Activated CD4-positive, alpha-beta T cell treated with anti-CD3 and anti-CD28 coated beads, Interleukin-2, amount 10 ng/mL, durations not matched to agents 7 days and 5 days (primary cell): ENCODE results near the gene MTRR. TPM values are rescaled to one million over a fixed set of nuclear protein-coding genes. Genes with fewer than 3 reads are reported as not detected.

ENCODE experiments used
- CTCF ChIA-PET: fragments of 350-600 bp; sonication (Branson Sonifier 250); formaldehyde crosslinking; loops from one replicate; lab custom pipeline; 2021; ENCODE audit warnings: antibody characterized with exemption; lab: Charles Lee
- POLR2A ChIA-PET: fragments of 350-600 bp; sonication (Branson Sonifier 250); formaldehyde crosslinking; loops from one replicate; lab custom pipeline; 2021; ENCODE audit warnings: antibody characterized with exemption; lab: Charles Lee
- DNase-seq: peaks from one replicate; pipeline ENCODE4 v3.0.0-alpha.2; 2020
- H3K27ac Mint-ChIP-seq: one replicate; pipeline ENCODE4 v1.8.0; 2021; ENCODE audit warnings: mild to moderate bottlenecking, moderate library complexity, mixed read lengths
- H3K27me3 Mint-ChIP-seq: one replicate; pipeline ENCODE4 v1.8.0; 2021; ENCODE audit warnings: mixed read lengths
- H3K36me3 Mint-ChIP-seq: one replicate; pipeline ENCODE4 v1.8.0; 2021; ENCODE audit warnings: low read depth, mixed read lengths
- H3K4me1 Mint-ChIP-seq: one replicate; pipeline ENCODE4 v1.8.0; 2021; ENCODE audit warnings: mixed read lengths
- H3K4me3 Mint-ChIP-seq: one replicate; pipeline ENCODE4 v1.8.0; 2021; ENCODE audit warnings: mild to moderate bottlenecking, moderate library complexity, mixed read lengths
- H3K9me3 Mint-ChIP-seq: one replicate; pipeline ENCODE4 v1.8.0; 2021; ENCODE audit warnings: mixed read lengths
- total RNA-seq, 2 experiments: library from RNA; stranded (reverse); gene quantifications; one replicate each; pipeline ENCODE4 v1.2.3, GENCODE V29; 2021

The MTRR gene
- total RNA-seq, 2 experiments from 2014 or later: 53.5 to 56.5 TPM

DNA sequence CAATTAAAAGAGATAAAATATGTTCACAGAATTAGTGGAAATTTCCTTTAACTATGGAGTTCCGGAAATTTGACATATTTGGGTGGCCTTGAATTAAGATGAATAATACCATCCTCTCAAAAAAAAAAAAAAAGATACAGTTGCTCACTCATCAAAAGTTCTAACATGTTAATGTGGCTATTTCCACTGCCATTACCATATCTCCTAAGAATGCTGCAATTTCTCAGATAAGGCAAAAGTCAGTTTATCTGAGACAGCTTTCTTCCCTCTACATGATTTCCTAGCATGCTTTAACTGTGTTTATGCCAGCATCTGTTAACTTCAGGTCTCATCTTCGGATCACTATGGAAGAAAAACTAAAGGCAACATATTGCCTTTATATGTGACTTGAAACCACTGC, 2.8 kb upstream of the MTRR start:
- peaks cover 46% of the 10 kb centered on the region for H3K4me1 Mint-ChIP-seq
- ChIA-PET POLR2A (no interaction called here), CTCF (no interaction called here)
- no peak overlapping the region for H3K4me3 Mint-ChIP-seq
- DNase-seq: no peak
- no peak overlapping the region for H3K27ac Mint-ChIP-seq
- H3K36me3 Mint-ChIP-seq: peaks cover 40% of the 10 kb centered on the region
- H3K9me3 Mint-ChIP-seq: no peaks in the 10 kb centered on the region
- H3K27me3 Mint-ChIP-seq: no peaks in the 10 kb centered on the region

DNA sequence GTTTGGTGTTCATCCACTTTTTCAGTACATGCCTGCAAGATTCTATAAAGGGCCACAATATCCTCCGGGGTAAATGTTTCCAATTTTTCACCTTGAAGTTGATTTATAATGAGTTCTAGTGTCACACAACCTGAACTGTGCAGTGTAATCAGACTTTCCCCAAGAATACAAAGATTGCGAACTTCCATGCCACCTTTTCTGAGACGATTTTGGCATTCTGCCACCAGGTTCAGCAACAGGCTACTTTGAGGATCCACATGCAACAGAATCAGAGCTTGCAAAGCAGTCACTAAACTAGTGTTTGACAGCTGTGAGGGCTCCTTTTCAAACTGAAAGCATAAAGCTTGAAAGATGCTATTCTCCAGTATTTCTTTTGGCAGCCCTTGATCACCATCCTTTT, 1.7 kb upstream of the MTRR start:
- peak overlapping the region; percentile 94 for H3K4me3 Mint-ChIP-seq
- no peaks in the 10 kb centered on the region for H3K27me3 Mint-ChIP-seq
- POLR2A ChIA-PET: no interaction called here
- H3K9me3 Mint-ChIP-seq: no peaks in the 10 kb centered on the region
- peaks cover 56% of the 10 kb centered on the region for H3K4me1 Mint-ChIP-seq
- DNase-seq: no peak
- no peak overlapping the region for H3K27ac Mint-ChIP-seq
- CTCF ChIA-PET: interaction anchor here (1.2 to 1.4 kb wide), 2 partner anchors 9 to 12 kb away, joined by 4 read pairs; no protein-coding TSS in a partner anchor
- peaks cover 41% of the 10 kb centered on the region for H3K36me3 Mint-ChIP-seq

DNA sequence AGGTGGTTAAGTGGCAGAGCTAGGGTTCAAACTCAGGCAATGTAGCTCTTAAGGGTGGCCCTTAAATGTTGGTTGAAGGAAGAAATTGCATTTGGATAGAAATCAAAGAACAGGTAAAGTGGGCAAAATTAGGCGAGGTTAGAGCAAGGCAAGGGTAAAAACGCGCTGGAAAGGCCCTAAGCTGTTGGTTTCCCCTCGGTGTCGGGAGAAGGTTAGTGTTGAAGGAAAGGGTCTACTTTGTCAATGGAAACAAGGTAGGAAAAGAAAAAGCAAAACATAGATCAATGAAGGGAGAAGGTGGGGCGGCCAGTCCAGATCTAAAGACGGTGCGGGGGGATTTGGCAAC, 548 bp upstream of the MTRR start:
- Mint-ChIP-seq H3K4me3 (peak overlapping the region; percentile 94), H3K36me3 (peaks cover 44% of the 10 kb centered on the region), H3K27me3 (no peaks in the 10 kb centered on the region), H3K27ac (peak overlapping the region; percentile 93), H3K9me3 (no peaks in the 10 kb centered on the region), H3K4me1 (peaks cover 67% of the 10 kb centered on the region)
- ChIA-PET CTCF (interaction anchor here (1.2 to 2.0 kb wide), 4 partner anchors 10 to 14 kb away, joined by 4 to 6 read pairs (median 4); no protein-coding TSS in a partner anchor), POLR2A (interaction anchor here (1.2 kb wide), 1 partner anchor 10 kb away, joined by 9 read pairs; no protein-coding TSS in a partner anchor)
- DNase-seq: no peak

DNA sequence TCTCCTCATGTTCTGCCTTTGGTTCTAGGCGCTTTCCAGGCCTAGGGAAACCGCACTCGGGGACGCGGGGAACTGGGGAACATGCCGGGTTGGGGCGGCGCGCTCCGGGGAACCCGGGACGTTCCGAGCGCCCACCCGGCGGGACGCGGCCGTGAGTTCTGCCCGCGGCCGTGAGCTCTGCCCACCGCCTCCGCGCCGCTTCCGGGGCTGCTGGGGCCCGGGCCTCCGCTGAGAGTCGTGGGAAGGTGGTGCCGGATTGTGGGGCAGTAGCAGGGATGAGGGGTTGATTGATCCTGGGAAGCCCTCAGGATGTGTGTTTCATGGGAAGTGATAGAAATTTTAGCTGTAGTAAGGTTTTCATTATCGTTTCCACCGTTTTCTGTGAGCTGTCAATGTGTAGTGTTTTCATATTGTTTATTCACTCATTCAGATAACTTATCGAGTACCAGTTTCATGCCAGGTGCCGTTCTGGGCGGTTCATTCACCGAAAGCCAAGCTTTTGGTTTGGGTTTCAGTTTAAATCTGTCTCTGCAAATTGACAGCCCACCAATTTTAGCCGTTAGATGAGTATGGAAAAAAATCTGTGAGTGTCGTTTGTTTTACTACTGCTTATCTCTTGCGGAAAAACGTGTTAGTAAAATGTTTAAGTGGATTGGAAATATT, 657 bp downstream of the MTRR start:
- Mint-ChIP-seq H3K27ac (peak overlapping the region; percentile 89), H3K36me3 (peaks cover 43% of the 10 kb centered on the region), H3K27me3 (no peaks in the 10 kb centered on the region), H3K4me3 (peak overlapping the region; percentile 94), H3K4me1 (peaks cover 71% of the 10 kb centered on the region), H3K9me3 (no peaks in the 10 kb centered on the region)
- CTCF ChIA-PET: interaction anchor here (0.6 to 2.0 kb wide), 4 partner anchors 12 to 1085 kb away, joined by 3 to 6 read pairs (median 4); no protein-coding TSS in a partner anchor
- no peak for DNase-seq
- POLR2A ChIA-PET: interaction anchor here (1.2 kb wide), 1 partner anchor 11 kb away, joined by 9 read pairs; no protein-coding TSS in a partner anchor

DNA sequence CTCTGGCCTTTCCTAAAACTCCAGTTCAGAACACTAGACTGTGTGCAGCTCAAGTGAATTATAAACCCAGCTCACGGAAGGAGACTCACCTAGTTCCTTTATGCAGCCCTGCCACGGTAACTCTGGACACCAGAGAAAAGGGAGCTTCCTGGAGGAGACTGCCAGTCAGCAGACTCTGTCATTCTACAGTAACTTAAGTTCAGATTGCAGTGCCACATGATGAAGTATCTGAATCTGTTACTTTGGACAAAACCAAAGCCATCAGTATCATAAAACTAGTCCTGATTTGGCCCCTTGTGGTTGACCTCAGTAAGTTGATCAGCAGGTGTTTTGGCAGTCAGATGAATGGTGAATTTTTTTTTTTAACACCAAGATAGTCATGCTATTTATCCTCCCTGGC, 2.7 kb downstream of the MTRR start:
- Mint-ChIP-seq H3K36me3 (peaks cover 51% of the 10 kb centered on the region), H3K27ac (peak overlapping the region; percentile 51), H3K4me3 (peak overlapping the region; percentile 1), H3K9me3 (no peaks in the 10 kb centered on the region), H3K4me1 (peaks cover 69% of the 10 kb centered on the region), H3K27me3 (no peaks in the 10 kb centered on the region)
- POLR2A ChIA-PET: no interaction called here
- CTCF ChIA-PET: interaction anchor here (1.4 to 2.2 kb wide), 3 partner anchors 10 to 14 kb away, joined by 6 to 10 read pairs (median 7); no protein-coding TSS in a partner anchor
- no peak for DNase-seq

DNA sequence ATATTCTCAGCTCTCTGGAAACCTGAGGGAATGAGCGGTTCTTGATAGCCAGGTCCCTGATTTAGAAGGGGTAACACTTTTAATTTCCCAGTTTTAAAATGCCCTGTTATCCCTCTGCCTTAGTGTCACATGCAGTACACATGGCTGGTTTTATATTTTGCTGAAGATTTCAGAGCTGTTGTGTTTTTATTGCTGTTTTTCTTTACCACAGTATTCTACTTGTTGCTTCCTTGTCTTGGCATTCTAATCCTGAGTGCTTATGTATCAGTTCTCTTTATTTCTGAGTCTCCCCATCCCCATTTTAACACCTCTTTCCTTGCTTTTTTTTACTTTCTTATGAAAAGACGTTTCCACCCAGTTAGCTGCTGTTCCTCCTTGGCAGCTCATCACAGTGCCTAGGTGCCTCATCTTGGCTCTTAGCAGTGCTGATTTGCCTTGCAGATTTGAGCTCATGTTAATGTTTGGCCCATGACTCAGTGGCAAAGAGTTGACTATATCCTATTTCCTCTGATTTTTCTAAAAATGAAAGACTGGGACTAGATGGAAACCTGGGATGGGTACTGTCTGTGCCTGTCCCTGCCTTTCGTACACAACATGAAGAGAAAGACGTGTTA, 3.7 kb downstream of the MTRR start:
- Mint-ChIP-seq H3K4me1 (peaks cover 62% of the 10 kb centered on the region), H3K27me3 (no peaks in the 10 kb centered on the region), H3K36me3 (peaks cover 49% of the 10 kb centered on the region), H3K4me3 (peak overlapping the region; percentile 42), H3K27ac (peak overlapping the region; percentile 81), H3K9me3 (no peaks in the 10 kb centered on the region)
- ChIA-PET POLR2A (no interaction called here), CTCF (interaction anchor here (1.0 to 2.3 kb wide), 5 partner anchors 9 to 17 kb away, joined by 3 to 10 read pairs (median 6); no protein-coding TSS in a partner anchor)
- no peak for DNase-seq

DNA sequence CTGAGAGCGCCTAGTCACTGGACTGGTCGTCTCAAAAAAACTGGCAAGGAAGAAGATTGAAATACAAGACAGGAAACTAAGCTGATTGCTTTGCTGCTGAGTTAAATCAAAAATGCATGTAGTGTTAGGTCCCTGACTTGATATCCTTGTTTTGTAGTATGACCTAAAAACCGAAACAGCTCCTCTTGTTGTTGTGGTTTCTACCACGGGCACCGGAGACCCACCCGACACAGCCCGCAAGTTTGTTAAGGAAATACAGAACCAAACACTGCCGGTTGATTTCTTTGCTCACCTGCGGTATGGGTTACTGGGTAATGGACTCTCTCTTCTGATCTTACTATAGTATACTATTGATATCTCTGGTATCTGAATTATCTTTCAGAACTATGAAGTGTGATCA, 4.3 kb downstream of the MTRR start:
- H3K27me3 Mint-ChIP-seq: no peaks in the 10 kb centered on the region
- ChIA-PET CTCF (interaction anchor here (0.6 to 2.3 kb wide), 6 partner anchors 8 to 25 kb away, joined by 3 to 10 read pairs (median 6); no protein-coding TSS in a partner anchor), POLR2A (no interaction called here)
- peak overlapping the region; percentile 42 for H3K4me3 Mint-ChIP-seq
- peak; percentile 41 for DNase-seq
- H3K4me1 Mint-ChIP-seq: peaks cover 64% of the 10 kb centered on the region
- H3K36me3 Mint-ChIP-seq: peaks cover 54% of the 10 kb centered on the region
- no peaks in the 10 kb centered on the region for H3K9me3 Mint-ChIP-seq
- H3K27ac Mint-ChIP-seq: peak overlapping the region; percentile 81

DNA sequence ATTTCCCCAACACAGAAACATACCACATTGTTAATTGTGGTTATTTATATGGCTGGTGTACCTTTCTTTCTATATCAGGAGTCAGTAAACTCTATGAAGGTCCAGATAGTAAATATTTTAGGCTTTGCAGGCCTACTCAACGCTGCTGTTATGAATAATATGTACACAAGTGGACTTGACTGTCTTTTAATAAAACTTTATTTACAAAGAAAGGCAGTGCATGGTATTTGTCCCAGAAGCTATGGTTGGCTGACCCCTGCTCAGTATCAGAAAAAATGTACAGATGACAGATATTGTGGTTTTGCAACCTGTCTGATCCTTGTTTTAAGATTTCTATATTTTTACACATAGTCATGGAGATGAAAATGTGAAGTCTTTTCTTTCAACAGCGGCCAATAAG, 5.7 kb downstream of the MTRR start:
- DNase-seq: no peak
- Mint-ChIP-seq H3K36me3 (peaks cover 62% of the 10 kb centered on the region), H3K9me3 (no peaks in the 10 kb centered on the region), H3K27me3 (no peaks in the 10 kb centered on the region), H3K4me3 (no peak overlapping the region), H3K27ac (no peak overlapping the region), H3K4me1 (peaks cover 67% of the 10 kb centered on the region)
- ChIA-PET CTCF (interaction anchor here (2.3 kb wide), 1 partner anchor 19 kb away, joined by 6 read pairs; no protein-coding TSS in a partner anchor), POLR2A (no interaction called here)

DNA sequence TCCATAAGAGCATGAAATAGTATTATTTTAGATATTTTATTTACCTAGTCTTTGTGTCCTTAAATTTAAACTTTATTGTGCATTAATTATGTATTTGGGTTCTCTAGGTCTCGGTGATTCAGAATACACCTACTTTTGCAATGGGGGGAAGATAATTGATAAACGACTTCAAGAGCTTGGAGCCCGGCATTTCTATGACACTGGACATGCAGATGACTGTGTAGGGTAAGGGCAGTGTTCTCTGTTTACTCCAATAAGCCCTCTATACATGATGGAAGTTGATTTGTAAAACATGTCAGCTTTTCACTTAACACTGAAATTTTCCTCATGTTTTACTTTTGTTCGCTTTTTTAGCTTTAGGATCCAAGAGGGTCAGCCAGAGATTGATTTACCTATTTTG, 6.2 kb downstream of the MTRR start:
- peaks cover 62% of the 10 kb centered on the region for H3K36me3 Mint-ChIP-seq
- CTCF ChIA-PET: no interaction called here
- H3K4me3 Mint-ChIP-seq: no peak overlapping the region
- H3K9me3 Mint-ChIP-seq: no peaks in the 10 kb centered on the region
- H3K27me3 Mint-ChIP-seq: no peaks in the 10 kb centered on the region
- POLR2A ChIA-PET: no interaction called here
- no peak for DNase-seq
- peaks cover 63% of the 10 kb centered on the region for H3K4me1 Mint-ChIP-seq
- H3K27ac Mint-ChIP-seq: no peak overlapping the region

DNA sequence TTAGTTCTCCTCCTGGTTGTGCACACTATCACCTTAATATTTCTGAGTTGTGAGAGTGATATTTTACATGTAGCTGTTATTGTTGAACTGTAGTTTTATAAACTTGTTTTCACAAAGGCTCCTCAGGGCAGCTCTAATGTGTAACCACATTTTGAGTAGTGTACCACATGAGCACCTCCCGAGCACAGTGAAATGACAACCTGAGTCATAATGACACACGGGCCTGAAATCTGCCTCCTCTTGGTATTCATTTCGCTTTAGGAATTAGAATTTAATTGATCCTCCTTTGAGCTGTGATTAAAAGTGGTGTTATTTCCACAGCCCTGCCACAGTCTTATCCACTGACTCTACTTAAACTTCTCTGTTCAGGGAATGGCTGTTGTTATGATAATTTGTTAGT, 7.9 kb downstream of the MTRR start:
- H3K9me3 Mint-ChIP-seq: no peaks in the 10 kb centered on the region
- peaks cover 50% of the 10 kb centered on the region for H3K4me1 Mint-ChIP-seq
- no peak overlapping the region for H3K27ac Mint-ChIP-seq
- POLR2A ChIA-PET: interaction anchor here (0.6 kb wide), 1 partner anchor 42 kb away, joined by 3 read pairs; no protein-coding TSS in a partner anchor
- no peaks in the 10 kb centered on the region for H3K27me3 Mint-ChIP-seq
- CTCF ChIA-PET: interaction anchor here (1.5 to 1.7 kb wide), 2 partner anchors 17 to 19 kb away, joined by 3 to 4 read pairs; no protein-coding TSS in a partner anchor
- H3K36me3 Mint-ChIP-seq: peaks cover 58% of the 10 kb centered on the region
- H3K4me3 Mint-ChIP-seq: no peak overlapping the region
- no peak for DNase-seq

DNA sequence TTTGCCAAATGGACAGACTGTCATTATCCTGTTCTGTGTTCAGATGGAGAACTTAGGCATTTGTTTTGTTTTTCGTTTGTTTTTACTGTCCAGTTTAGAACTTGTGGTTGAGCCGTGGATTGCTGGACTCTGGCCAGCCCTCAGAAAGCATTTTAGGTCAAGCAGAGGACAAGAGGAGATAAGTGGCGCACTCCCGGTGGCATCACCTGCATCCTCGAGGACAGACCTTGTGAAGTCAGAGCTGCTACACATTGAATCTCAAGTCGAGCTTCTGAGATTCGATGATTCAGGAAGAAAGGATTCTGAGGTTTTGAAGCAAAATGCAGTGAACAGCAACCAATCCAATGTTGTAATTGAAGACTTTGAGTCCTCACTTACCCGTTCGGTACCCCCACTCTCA, 8.9 kb downstream of the MTRR start:
- POLR2A ChIA-PET: no interaction called here
- CTCF ChIA-PET: no interaction called here

DNA sequence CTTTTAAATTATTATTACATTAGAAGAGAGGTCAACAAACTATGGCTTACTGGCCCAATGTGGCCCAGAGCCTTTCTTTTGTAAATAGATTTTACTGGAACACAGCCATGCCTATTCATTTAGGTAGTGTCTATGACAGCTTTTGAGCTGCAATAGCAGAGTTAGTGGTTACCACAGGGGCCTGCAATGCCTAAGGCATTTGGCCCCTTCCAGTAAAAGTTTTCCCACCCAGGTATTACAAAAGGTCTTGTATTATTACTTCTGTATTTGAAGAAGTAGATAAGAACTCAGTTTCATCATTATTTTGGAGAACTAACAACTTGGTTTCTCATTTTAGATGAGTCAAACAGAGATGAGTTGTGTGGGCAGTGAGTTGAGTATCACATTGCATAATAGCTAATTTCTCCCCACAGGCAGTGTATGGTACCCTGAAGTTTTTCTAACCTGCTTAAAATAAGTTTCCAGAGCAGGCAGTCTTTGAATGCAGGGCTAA, 9.5 kb downstream of the MTRR start:
- no peak for DNase-seq
- Mint-ChIP-seq H3K36me3 (peaks cover 58% of the 10 kb centered on the region), H3K4me3 (no peak overlapping the region), H3K27ac (no peak overlapping the region), H3K9me3 (no peaks in the 10 kb centered on the region), H3K4me1 (peaks cover 36% of the 10 kb centered on the region), H3K27me3 (no peaks in the 10 kb centered on the region)
- ChIA-PET CTCF (interaction anchor here (1.3 kb wide), 1 partner anchor 11 kb away, joined by 4 read pairs; no protein-coding TSS in a partner anchor), POLR2A (no interaction called here)

More for the DNA sequence above, 8.9 kb downstream of the MTRR start:
- Mint-ChIP-seq H3K4me1 (peaks cover 42% of the 10 kb centered on the region), H3K27ac (no peak overlapping the region), H3K9me3 (no peaks in the 10 kb centered on the region), H3K36me3 (peaks cover 55% of the 10 kb centered on the region), H3K27me3 (no peaks in the 10 kb centered on the region), H3K4me3 (no peak overlapping the region)
- DNase-seq: no peak

DNA sequence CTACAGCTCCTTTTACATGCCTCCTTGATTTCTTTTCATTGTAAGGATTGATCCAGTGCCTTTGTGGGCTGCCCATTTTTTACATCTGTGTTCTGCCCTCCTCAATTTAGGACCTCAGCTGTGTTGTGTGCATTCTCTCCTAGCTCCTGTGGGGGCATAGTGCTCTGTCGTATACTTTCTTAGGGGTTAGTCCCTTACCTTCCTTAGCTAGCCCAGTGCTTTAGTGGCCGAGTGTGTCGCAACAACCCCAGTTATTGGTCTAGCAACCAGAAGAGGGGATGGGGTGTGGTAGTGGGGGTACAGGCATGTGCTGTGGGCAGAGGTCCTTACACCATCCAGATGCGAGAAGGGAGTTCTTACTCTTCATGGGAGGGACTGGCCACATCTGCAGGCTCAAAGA, 12.1 kb downstream of the MTRR start:
- Mint-ChIP-seq H3K9me3 (no peaks in the 10 kb centered on the region), H3K27ac (no peak overlapping the region), H3K4me1 (peaks cover 22% of the 10 kb centered on the region), H3K4me3 (no peak overlapping the region), H3K27me3 (no peaks in the 10 kb centered on the region), H3K36me3 (peaks cover 53% of the 10 kb centered on the region)
- ChIA-PET POLR2A (no interaction called here), CTCF (interaction anchor here (2.1 kb wide), 1 partner anchor 9 kb away, joined by 7 read pairs; no protein-coding TSS in a partner anchor)
- no peak for DNase-seq
